ENCODE measurements around the gene FAM114A1.
A peak's percentile ranks its signal among the peaks of the same experiment; 100 is the strongest.
"Not testable (repeated sequence)": the region's sequence is repeated elsewhere in the genome, so short reads cannot be mapped to it uniquely, and the experiment has no call there.

FAM114A1 gene

GRCh38 chr4:38979081-38979480 lies 111.5 kb downstream of the FAM114A1 start:
- no peak for FAIRE-seq

GRCh38 chr4:38979511-38980230 lies 112.1 kb downstream of the FAM114A1 start:
- no peak for FAIRE-seq

- no peak for FAIRE-seq
These were observed 113.5 kb downstream of the FAM114A1 start for GRCh38 chr4:38980903-38981676.

- no peak for FAIRE-seq
These were observed 114.9 kb downstream of the FAM114A1 start for GRCh38 chr4:38982361-38983095.

- no peak for FAIRE-seq
These were observed 115.7 kb downstream of the FAM114A1 start for GRCh38 chr4:38983291-38983690.

- no peak for FAIRE-seq
These were observed 116.4 kb downstream of the FAM114A1 start for GRCh38 chr4:38983787-38984598.

- FAIRE-seq, result no peak
These were observed 117.9 kb downstream of the FAM114A1 start for GRCh38 chr4:38985410-38986100.

GRCh38 chr4:38987491-38987890 lies 119.9 kb downstream of the FAM114A1 start:
- FAIRE-seq, result no peak

- FAIRE-seq, result not testable (repeated sequence)
These were observed 120.7 kb downstream of the FAM114A1 start for GRCh38 chr4:38988353-38988752.

GRCh38 chr4:38989487-38989886 lies 121.9 kb downstream of the FAM114A1 start:
- no peak for FAIRE-seq

- FAIRE-seq, result no peak
These were observed 122.6 kb downstream of the FAM114A1 start for GRCh38 chr4:38990241-38990640.

- peak; percentile 31 for FAIRE-seq
These were observed 126.1 kb downstream of the FAM114A1 start for GRCh38 chr4:38993683-38994082.

- no peak for FAIRE-seq
These were observed 126.5 kb downstream of the FAM114A1 start for GRCh38 chr4:38994135-38994534.

Measured in G401.6 (cell line).